DND-41 (cell line): Measurements from ENCODE around the gene GNB2.
"Not testable (repeated sequence)": the region's sequence is repeated elsewhere in the genome, so short reads cannot be mapped to it uniquely, and the experiment has no call there.

Experiments used
- ATAC-seq: fragments of 200-7000 bp; cut with Tn5 transposase; 3 replicates; pipeline ENCODE4 v1.9.1; 2021; ENCODE audit warnings: low read depth; ENCODE audit not compliant: insufficient read depth
- DNase-seq: peaks from one replicate; pipeline ENCODE4 v3.0.0-alpha.2; 2020
- H2AFZ ChIP-seq: 2 replicates; pipeline ENCODE4 v1.6.0; 2012; ENCODE audit warnings: low read depth, low read length
- H3K27ac ChIP-seq: 2 replicates; pipeline ENCODE4 v1.5.1; 2012; ENCODE audit warnings: low read length, inconsistent platforms
- H3K27me3 ChIP-seq: fragments of 200-600 bp; sonication (generic); 2 replicates; pipeline ENCODE4 v1.6.0; 2012; ENCODE audit warnings: low read length, mild to moderate bottlenecking, inconsistent platforms; ENCODE audit not compliant: insufficient read depth, poor library complexity
- H3K36me3 ChIP-seq: 2 replicates; pipeline ENCODE4 v1.5.1; 2012; ENCODE audit warnings: low read length, inconsistent platforms; ENCODE audit not compliant: insufficient read depth
- H3K4me1 ChIP-seq: 2 replicates; pipeline ENCODE4 v1.5.1; 2012; ENCODE audit warnings: mild to moderate bottlenecking, low read length; ENCODE audit not compliant: insufficient read depth
- H3K4me2 ChIP-seq: 2 replicates; pipeline ENCODE4 v1.6.0; 2012; ENCODE audit warnings: mild to moderate bottlenecking, moderate library complexity, low read length, inconsistent platforms; ENCODE audit not compliant: insufficient read depth
- H3K4me3 ChIP-seq, 2 experiments: fragments of 200-600 bp in 1 of 2; shearing (Covaris generic) in 1 of 2; 2 replicates each; pipeline ENCODE4 v1.5.1; 2012 to 2016; ENCODE audit warnings: inconsistent platforms in 2 of 2, low read length in 2 of 2, mild to moderate bottlenecking in 2 of 2, low read depth in 1 of 2, moderate library complexity in 1 of 2
- H3K79me2 ChIP-seq: 2 replicates; pipeline ENCODE4 v1.6.0; 2012; ENCODE audit warnings: low read length, inconsistent platforms; ENCODE audit not compliant: insufficient read depth
- H3K9ac ChIP-seq: 2 replicates; pipeline ENCODE4 v1.6.0; 2012; ENCODE audit warnings: low read depth, mild to moderate bottlenecking, inconsistent platforms, low read length, moderate library complexity
- H3K9me3 ChIP-seq: 2 replicates; pipeline ENCODE4 v1.5.1; 2012; ENCODE audit warnings: low read length, moderate library complexity, mild to moderate bottlenecking, inconsistent platforms; ENCODE audit not compliant: insufficient read depth, severe bottlenecking
- H4K20me1 ChIP-seq: 2 replicates; pipeline ENCODE4 v1.6.0; 2012; ENCODE audit warnings: low read length; ENCODE audit not compliant: insufficient read depth
- EZH2 ChIP-seq: IDR thresholded peaks from 3 replicates; pipeline ENCODE4 v1.6.1; 2012; ENCODE audit warnings: borderline replicate concordance, low read depth, mild to moderate bottlenecking, moderate library complexity, low read length, inconsistent platforms; ENCODE audit not compliant: severe bottlenecking
- TF ChIP-seq, protein P1 (sequence below): IDR thresholded peaks from 2 replicates; pipeline ENCODE4 v1.5.1; 2012; ENCODE audit warnings: borderline replicate concordance, low read length, moderate library complexity, mild to moderate bottlenecking; ENCODE audit not compliant: poor library complexity, severe bottlenecking; ENCODE audit errors: extremely low read depth

Gene GNB2

GRCh38 chr7:100722480-100723212 is 49.1 kb downstream of the GNB2 start:
- peaks cover 26% of the 10 kb centered on the region for H3K27me3 ChIP-seq
- H3K9ac ChIP-seq = no peak overlapping the region
- H3K79me2 ChIP-seq = no peaks in the 10 kb centered on the region
- no peak for TF ChIP-seq EZH2
- TF ChIP-seq, protein P1, sequence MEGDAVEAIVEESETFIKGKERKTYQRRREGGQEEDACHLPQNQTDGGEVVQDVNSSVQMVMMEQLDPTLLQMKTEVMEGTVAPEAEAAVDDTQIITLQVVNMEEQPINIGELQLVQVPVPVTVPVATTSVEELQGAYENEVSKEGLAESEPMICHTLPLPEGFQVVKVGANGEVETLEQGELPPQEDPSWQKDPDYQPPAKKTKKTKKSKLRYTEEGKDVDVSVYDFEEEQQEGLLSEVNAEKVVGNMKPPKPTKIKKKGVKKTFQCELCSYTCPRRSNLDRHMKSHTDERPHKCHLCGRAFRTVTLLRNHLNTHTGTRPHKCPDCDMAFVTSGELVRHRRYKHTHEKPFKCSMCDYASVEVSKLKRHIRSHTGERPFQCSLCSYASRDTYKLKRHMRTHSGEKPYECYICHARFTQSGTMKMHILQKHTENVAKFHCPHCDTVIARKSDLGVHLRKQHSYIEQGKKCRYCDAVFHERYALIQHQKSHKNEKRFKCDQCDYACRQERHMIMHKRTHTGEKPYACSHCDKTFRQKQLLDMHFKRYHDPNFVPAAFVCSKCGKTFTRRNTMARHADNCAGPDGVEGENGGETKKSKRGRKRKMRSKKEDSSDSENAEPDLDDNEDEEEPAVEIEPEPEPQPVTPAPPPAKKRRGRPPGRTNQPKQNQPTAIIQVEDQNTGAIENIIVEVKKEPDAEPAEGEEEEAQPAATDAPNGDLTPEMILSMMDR = no peak
- H2AFZ ChIP-seq = no peak overlapping the region
- no peak overlapping the region for H3K27ac ChIP-seq
- H3K4me3 ChIP-seq = no peak overlapping the region
- H3K36me3 ChIP-seq = no peaks in the 10 kb centered on the region
- no peak for ATAC-seq
- peaks cover 11% of the 10 kb centered on the region for H3K9me3 ChIP-seq
- no peak for DNase-seq
- H4K20me1 ChIP-seq = no peaks in the 10 kb centered on the region
- H3K4me1 ChIP-seq = peaks cover 3% of the 10 kb centered on the region
- no peak overlapping the region for H3K4me2 ChIP-seq

DNA sequence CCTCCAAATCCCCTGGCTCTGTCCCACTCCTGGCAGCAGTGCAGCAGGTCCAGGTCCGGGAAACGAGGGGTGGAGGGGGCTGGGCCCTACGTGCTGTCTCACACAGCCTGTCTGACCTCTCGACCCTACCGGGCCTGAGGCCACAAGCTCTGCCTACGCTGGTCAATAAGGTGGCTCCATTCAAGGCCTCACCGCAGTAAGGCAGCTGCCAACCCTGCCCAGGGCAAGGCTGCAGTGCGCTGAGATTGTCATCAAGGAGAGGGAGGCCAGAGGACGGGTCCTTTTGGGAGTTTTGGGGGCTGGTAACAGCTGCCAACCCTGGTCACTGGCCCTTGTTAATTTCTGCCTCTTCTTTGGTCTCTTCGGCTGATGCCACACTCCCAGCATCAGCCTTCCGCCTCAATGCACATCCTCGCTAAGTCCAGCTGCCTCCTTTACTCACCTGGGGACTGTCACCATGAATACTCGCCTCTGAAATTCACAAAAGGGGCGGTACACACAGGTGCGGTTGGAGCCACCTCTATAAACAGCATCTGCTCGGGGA is 50.3 kb downstream of the GNB2 start:
- Histone ChIP-seq H3K27ac (no peak overlapping the region), H3K9ac (no peak overlapping the region), H3K36me3 (no peaks in the 10 kb centered on the region), H3K4me3 (no peak overlapping the region), H3K4me1 (peaks cover 3% of the 10 kb centered on the region), H2AFZ (no peak overlapping the region), H3K9me3 (peaks cover 3% of the 10 kb centered on the region), H3K4me2 (no peak overlapping the region), H3K79me2 (no peaks in the 10 kb centered on the region), H4K20me1 (no peaks in the 10 kb centered on the region), H3K27me3 (peaks cover 26% of the 10 kb centered on the region)
- ATAC-seq = no peak
- TF ChIP-seq, protein P1 = no peak
- no peak for TF ChIP-seq EZH2
- no peak for DNase-seq

DNA sequence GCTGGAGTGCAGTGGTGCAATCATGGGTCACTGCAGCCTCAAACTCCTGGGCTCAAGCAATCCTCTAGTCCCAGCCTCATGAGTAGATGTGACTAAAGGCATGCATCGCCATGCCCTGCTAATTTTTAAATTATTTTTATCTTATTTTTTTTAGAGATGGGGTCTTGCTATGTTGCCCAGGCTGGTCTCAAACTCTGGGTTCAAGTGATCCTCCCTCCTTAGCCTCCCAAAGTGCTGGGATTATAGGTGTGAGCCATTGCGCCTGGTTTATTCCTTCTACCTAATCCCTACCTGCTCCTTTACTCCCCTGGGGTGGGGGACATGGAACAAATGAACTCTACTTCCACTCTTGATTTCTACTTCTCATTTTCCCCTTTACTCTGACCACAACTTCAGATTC is 50.8 kb downstream of the GNB2 start:
- peaks cover 26% of the 10 kb centered on the region for H3K27me3 ChIP-seq
- not testable (repeated sequence) for ATAC-seq, H3K4me2 ChIP-seq, H3K4me1 ChIP-seq, DNase-seq, H3K36me3 ChIP-seq, H4K20me1 ChIP-seq, H3K9ac ChIP-seq, H2AFZ ChIP-seq, H3K79me2 ChIP-seq, H3K4me3 ChIP-seq, H3K27ac ChIP-seq, H3K9me3 ChIP-seq

DNA sequence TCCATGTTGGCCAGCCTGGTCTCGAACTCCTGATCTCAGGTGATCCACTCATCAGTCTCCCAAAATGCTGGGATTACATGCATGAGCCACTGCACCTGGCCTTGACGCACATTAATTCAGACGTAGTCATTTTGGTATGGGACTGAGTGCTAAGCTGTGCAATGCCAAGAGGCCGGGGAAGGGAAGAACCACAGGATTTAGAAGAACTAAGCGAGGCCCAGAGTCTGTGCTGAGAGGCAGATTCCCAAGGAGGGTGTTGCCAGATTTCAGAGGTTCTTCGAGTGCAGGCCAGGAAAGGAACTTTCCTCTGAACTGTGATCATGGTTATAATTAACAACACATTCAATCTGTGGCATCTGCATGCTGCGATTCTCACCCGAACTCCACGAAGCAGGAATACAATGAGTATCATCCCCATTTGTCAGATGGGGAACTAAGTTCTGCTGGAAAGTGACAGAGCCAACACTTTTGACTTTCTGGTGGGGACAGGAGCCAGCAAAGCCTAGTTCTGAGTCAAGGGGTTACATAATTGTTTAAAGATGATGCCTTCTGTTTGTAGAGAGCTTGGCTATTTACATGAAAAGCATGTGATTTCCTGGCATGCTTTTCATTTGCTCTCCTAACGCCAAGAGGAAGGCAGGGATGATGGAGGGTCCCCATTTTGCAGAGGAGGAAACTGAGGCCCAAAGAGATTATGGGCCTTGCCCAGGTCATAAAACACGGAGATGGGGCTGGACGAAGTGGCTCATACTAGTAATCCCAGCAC is 53.6 kb downstream of the GNB2 start:
- no peak overlapping the region for H3K27ac ChIP-seq
- H3K4me2 ChIP-seq = no peak overlapping the region
- no peak overlapping the region for H2AFZ ChIP-seq
- peaks cover 3% of the 10 kb centered on the region for H3K4me1 ChIP-seq
- peaks cover 17% of the 10 kb centered on the region for H3K27me3 ChIP-seq
- H3K36me3 ChIP-seq = no peaks in the 10 kb centered on the region
- no peaks in the 10 kb centered on the region for H3K79me2 ChIP-seq
- no peak overlapping the region for H3K9ac ChIP-seq
- no peaks in the 10 kb centered on the region for H4K20me1 ChIP-seq
- H3K9me3 ChIP-seq = no peaks in the 10 kb centered on the region
- TF ChIP-seq, protein P1 = no peak
- TF ChIP-seq EZH2 = no peak
- no peak for DNase-seq
- ATAC-seq = no peak
- H3K4me3 ChIP-seq = no peak overlapping the region
